Uterus (tissue), 2 donors: ENCODE results near the gene P2RY11.

Experiments used
- CTCF ChIP-seq, 4 experiments: fragments of 200-600 bp in 2 of 4; fragments of 450-650 bp in 2 of 4; sonication (generic) in 2 of 4; IDR thresholded peaks; one replicate each; pipeline ENCODE4 v1.5.1; 2016 to 2019; ENCODE audit warnings: antibody characterized with exemption in 4 of 4, mild to moderate bottlenecking in 2 of 4, moderate library complexity in 1 of 4
- POLR2A ChIP-seq, 2 donors: fragments of 450-650 bp; IDR thresholded peaks; one replicate each; pipeline ENCODE4 v1.6.1; 2016; ENCODE audit warnings: antibody characterized with exemption in 2 of 2, mild to moderate bottlenecking in 1 of 2, moderate library complexity in 1 of 2

- TF ChIP-seq CTCF (IDR thresholded peaks at IDR 0.05), result no peak
- TF ChIP-seq POLR2A (IDR thresholded peaks at IDR 0.05), result no peak
These were observed 5.9 kb upstream of the P2RY11 start for GRCh38 chr19:10105509-10106099.
